Limb (tissue), 2 donors: ENCODE results near the gene GPX6.
"Not testable (repeated sequence)": the region's sequence is repeated elsewhere in the genome, so short reads cannot be mapped to it uniquely, and the experiment has no call there.

Experiments
- DNase-seq, 2 donors: peaks; one replicate each; pipeline ENCODE4 v3.0.0-alpha.2; 2016; ENCODE audit errors: extremely low spot score in 2 of 2

GPX6 gene

GRCh38 chr6:28525496-28526039 lies 10.0 kb upstream of the GPX6 start, which contains the start of gene GPX5:
Gene GPX5, plus strand, starts transcription at chr6:28525881. Its CDS starts 133 bp downstream, at chr6:28526014.
- DNase-seq, result no peak

- no peak for DNase-seq
Observed at GRCh38 chr6:28523241-28523622, 7.6 kb upstream of the GPX6 start.

GRCh38 chr6:28522594-28523240 lies 7.1 kb upstream of the GPX6 start:
- DNase-seq, result no peak

GRCh38 chr6:28517964-28518363 lies 2.4 kb upstream of the GPX6 start:
- no peak for DNase-seq

GRCh38 chr6:28512387-28512786 lies 3.2 kb downstream of the GPX6 start:
- not testable (repeated sequence) for DNase-seq

- no peak for DNase-seq
Observed at GRCh38 chr6:28511628-28512300, 3.8 kb downstream of the GPX6 start.

GRCh38 chr6:28506807-28507475 lies 8.7 kb downstream of the GPX6 start:
- no peak for DNase-seq

- DNase-seq, result no peak
Observed at GRCh38 chr6:28505733-28506132, 9.9 kb downstream of the GPX6 start.

GRCh38 chr6:28502709-28503305 lies 12.8 kb downstream of the GPX6 start:
- not testable (repeated sequence) for DNase-seq

GRCh38 chr6:28502136-28502535 lies 13.5 kb downstream of the GPX6 start:
- not testable (repeated sequence) for DNase-seq

- no peak for DNase-seq
Observed at GRCh38 chr6:28501259-28501658, 14.3 kb downstream of the GPX6 start.

- no peak for DNase-seq
Observed at GRCh38 chr6:28497893-28498292, 17.7 kb downstream of the GPX6 start.

GRCh38 chr6:28497306-28497705 lies 18.3 kb downstream of the GPX6 start:
- DNase-seq, result no peak

GRCh38 chr6:28496099-28496779 lies 19.4 kb downstream of the GPX6 start:
- DNase-seq, result peak in 1 of 2 donors; percentile 21

- no peak for DNase-seq
Observed at GRCh38 chr6:28491984-28492317, 23.6 kb downstream of the GPX6 start.

GRCh38 chr6:28490205-28490890 lies 25.2 kb downstream of the GPX6 start:
- DNase-seq, result peak; percentile 13 to 40

GRCh38 chr6:28489366-28490204 lies 26.0 kb downstream of the GPX6 start:
- DNase-seq, result peak; percentile 30 to 76

GRCh38 chr6:28488916-28489365 lies 26.7 kb downstream of the GPX6 start:
- peak; percentile 13 to 49 for DNase-seq

GRCh38 chr6:28486988-28487742 lies 28.4 kb downstream of the GPX6 start:
- no peak for DNase-seq
